ENCODE results near the gene KRT83.
A peak's percentile ranks its signal among the peaks of the same experiment; 100 is the strongest.

The KRT83 gene

DNA sequence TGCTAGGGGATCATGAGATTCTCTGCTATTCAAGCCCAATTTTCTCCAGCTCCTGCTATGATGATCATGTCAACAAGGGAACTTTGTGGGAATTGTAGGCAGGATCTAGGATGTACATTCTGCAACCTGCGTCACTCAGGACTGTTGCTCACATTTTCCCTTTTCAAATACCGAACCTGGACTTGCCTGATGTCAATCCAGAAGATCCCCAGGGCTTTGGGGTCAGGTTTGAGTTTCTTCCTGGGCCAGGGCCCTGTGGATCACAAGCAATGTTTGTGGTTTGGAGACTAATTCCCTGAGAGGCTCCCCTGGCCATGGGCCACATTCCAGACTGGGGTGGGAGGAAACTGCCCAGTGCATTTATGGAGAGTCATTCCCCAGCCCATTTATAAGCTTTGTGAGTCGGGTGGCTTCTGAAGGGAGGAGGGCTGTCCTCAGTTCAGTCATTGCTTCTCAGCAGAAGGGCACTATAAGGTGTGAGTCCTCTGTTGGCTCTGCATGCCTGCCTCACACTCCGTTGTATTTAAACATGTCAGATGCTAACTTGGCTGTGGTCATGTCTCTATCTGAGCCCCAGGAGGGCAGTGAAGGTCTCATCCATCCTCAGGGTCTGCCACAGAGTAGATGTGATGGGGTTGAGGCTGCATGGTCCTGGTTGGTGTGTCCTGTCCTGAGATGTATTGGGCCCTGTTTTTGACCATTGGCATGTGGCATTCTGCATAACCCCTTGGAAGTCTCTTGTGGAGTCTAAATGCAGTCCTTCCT is 40.2 kb downstream of the KRT83 start:
- no peak overlapping the region; the same call in 1 of the 2 replicates for H3K4me3 ChIP-seq (ENCODE audit: low read depth, low read length)
- TF ChIP-seq, protein P1, sequence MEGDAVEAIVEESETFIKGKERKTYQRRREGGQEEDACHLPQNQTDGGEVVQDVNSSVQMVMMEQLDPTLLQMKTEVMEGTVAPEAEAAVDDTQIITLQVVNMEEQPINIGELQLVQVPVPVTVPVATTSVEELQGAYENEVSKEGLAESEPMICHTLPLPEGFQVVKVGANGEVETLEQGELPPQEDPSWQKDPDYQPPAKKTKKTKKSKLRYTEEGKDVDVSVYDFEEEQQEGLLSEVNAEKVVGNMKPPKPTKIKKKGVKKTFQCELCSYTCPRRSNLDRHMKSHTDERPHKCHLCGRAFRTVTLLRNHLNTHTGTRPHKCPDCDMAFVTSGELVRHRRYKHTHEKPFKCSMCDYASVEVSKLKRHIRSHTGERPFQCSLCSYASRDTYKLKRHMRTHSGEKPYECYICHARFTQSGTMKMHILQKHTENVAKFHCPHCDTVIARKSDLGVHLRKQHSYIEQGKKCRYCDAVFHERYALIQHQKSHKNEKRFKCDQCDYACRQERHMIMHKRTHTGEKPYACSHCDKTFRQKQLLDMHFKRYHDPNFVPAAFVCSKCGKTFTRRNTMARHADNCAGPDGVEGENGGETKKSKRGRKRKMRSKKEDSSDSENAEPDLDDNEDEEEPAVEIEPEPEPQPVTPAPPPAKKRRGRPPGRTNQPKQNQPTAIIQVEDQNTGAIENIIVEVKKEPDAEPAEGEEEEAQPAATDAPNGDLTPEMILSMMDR (IDR thresholded peaks at IDR 0.05; ENCODE audit: low read depth, low read length) = no peak

DNA sequence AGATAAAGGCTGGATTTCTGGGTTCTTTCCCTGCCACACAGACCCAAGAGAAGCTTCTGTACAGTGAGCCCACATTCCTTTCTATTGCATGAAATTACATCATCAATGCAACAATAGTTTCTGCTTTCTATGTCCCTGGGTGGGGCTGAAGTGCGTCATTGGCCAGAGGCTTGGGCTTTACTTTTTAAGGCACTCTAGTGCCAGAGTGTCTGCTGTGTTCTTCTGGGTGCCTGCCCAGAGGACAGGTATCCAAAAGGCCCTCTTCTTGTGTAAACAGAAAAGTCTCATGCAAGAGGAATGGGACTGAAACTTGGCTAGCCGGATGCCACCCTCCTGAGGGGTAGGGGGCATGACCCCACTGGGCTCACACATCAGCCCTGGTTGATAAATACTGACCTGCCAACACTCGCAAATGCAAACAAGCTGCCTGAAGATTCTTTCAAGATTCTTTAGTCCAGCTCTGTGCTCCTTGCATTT is 40.8 kb downstream of the KRT83 start:
- TF ChIP-seq, protein P1 (IDR thresholded peaks at IDR 0.05; ENCODE audit: low read depth, low read length) = no peak
- no peak overlapping the region; the same call in 1 of the 2 replicates for H3K4me3 ChIP-seq (ENCODE audit: low read depth, low read length)

DNA sequence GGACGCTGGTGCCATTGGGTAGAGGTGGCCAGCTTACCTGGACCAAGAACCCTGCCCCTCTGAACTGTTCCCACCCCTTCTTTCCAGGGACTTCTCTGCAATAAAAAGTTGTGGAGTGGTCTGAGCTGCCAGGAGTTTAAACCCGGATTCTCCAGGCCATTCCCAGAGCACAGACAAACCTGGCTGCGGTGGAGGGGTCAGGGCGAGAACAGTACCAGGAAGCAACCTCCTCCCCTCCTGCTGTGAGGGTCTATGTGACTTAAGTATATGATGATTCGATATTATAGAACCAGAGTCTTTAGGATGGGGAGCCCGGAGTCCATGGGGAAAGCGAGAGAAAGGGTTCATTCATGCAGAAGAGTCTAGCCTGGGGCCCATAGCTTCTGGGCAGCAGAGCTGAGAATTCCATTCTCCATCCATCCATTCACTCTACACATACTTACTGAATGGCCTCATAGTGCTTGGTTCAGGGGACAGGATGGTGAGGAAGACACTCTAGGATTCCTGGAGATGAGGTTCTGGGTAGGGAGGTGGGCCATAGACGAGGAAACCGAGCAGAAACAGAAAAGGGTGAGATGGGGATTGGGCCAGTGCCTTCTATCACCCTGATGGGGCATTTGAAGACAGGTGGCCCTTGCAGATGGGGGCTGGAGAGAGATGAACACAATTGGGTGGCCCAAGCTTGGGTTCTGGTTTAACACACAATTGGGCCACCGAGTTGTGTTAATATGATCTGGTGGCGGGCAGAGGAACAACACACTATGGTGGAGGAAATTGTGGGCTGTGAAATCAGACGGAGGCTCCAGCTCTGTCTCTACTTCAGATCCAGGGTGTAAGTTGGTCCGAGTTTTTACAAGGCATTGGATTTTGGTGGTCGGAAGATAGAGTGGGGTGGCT is 41.5 kb downstream of the KRT83 start:
- TF ChIP-seq, protein P1 (IDR thresholded peaks at IDR 0.05; ENCODE audit: low read depth, low read length) = no peak
- no peak overlapping the region for H3K4me3 ChIP-seq (ENCODE audit: low read depth, low read length)

DNA sequence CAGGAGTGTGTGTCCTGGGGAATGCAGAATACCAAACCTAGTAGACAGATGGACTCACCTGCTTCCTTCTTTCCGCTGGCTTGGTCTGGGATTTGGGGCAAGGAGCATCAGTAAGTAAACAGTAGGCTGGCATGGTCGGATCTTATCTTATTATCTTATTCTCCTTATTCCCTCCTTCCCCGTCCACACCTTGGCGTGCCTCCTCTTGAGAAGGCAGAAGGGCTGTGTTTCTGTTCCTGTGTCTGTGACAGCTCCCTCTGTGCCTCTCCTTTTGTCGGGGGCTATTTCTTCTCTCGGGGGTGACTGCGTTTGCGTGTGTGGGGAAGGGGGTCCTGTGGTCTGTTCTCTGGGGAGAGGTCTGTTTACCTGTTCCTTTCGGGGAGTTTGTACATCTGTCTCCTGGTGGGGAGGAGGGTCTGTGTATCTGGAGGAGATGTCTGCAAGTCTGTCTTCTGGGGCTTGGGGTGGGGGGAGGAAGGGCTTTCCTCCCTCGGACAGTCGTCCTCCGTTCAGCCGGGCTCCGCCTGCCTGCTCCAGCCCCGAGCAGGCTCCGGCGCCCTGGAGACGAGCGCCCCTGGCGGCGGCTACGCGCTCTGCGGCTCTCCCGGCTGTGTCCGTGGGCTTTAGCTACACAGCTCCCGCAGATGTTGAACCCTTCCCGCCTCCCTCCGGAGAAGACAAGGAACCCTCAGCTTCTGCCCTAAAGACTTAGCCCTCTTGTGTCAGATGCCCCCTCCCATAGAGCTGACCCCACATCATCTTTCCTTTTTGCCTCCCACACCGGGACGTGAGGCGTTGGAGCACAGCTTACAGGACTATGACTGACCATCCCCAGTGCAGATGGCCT is 42.4 kb downstream of the KRT83 start:
- TF ChIP-seq, protein P1 (IDR thresholded peaks at IDR 0.05; ENCODE audit: low read depth, low read length) = peak; percentile 96
- no peak overlapping the region for H3K4me3 ChIP-seq (ENCODE audit: low read depth, low read length)

DNA sequence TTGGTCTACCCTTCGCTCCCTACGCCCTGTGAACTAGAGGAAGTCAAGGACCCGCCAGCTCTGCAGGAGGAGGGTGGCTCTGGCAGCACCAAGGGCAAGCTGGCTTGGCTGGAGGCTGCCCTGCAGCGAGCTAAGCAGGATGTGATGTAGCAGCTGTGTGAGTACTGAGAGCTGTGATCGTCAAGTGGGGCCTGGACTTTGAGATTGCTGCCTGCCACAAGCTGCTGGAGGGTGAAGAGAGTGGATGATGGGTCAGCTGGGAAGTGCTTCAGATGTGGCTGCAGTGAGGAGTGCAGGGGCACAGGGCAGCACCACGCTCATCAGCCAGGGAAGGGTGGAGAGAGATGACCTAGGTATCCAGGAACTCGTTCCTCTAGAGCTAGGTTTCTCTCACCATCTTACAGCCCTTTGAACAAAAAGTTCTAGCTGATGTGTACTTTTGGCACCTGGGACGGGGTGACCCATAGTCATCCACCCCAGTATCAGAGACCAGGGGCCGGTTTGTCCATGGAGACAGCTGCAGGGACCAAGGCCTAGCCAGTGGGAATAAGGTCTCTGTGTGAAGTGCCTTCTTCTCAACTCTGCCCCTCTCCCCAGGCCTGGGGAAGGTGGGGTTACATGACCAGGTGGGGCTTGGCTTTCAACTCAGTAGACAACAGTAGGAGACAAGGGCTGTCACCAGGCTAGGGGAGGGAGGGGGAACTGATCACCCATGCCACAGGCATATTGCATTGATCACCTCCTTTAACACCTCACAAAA is 43.5 kb downstream of the KRT83 start:
- TF ChIP-seq, protein P1 (IDR thresholded peaks at IDR 0.05; ENCODE audit: low read depth, low read length) = no peak
- no peak overlapping the region for H3K4me3 ChIP-seq (ENCODE audit: low read depth, low read length)

DNA sequence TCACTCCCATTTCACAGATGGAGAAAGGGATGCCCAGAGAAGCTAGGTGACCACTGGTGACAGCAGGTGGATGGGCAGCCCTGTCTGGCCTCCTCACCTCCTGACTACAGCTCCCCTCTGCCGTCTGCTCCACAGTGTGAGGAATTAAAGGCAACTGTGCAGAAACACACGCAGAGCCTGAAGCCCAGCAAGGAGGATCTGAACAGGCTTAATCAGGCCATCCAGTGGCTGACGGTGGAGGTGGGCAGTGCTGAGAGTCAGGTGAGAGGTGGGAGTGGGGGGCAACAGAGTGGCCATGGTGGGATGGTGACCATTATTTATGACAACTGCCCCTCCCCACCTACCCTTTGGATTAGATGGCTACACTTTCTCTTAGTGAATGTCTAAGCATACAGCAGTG is 45.5 kb downstream of the KRT83 start:
- TF ChIP-seq, protein P1 (IDR thresholded peaks at IDR 0.05; ENCODE audit: low read depth, low read length) = no peak
- no peak overlapping the region for H3K4me3 ChIP-seq (ENCODE audit: low read depth, low read length)

Measured in WI38 (cell line).